ENCODE data around the gene C2CD3. TPM values are rescaled to one million over a fixed set of nuclear protein-coding genes. Genes with fewer than 3 reads are reported as not detected.

The C2CD3 gene
- total and polyA plus RNA-seq, 9 of the 15 experiments (the other 6 are each of a cell fraction or from before 2014, with no cell fraction given), result 4.4 to 20.2 (median 15.4) TPM

DNA sequence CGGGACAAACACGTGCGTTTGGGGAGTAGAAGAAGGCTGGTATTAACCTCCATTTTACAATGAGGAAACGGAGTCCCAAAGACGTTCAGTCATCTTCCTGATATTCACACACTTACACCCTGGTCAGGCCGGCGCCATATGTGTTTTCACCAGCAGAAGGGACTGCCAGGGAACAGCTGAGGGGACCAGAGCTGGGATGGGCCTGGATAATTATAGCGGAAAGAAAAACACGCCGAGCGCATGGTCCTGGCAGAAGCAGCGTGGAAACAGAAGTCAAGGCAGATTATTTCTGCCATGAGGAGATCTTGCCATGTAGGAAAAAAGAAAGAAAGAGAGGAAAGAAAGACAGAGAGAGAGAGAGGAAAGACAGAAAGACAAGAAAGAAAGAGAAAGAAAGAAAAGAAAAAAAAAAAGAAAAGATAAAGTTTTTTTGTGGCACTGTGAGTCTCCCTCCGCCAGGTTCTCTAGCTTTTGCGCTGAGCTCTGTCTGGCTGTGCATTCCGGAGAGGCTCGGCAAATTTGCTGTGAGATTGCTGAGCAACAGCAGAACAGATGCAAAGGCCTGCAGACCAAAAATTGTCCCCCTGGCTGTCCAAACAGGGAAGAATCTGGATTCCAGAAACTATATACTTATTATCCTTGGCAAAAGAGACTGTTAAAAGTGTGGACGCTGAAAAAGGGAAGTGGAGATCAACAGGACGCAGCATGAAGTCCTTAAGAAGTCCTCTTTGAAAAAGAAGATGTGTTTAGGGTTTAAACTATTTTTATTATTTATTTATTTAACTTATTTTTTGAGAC is 186.9 kb downstream of the C2CD3 start (continued):
- TF ChIP-seq, protein P1, sequence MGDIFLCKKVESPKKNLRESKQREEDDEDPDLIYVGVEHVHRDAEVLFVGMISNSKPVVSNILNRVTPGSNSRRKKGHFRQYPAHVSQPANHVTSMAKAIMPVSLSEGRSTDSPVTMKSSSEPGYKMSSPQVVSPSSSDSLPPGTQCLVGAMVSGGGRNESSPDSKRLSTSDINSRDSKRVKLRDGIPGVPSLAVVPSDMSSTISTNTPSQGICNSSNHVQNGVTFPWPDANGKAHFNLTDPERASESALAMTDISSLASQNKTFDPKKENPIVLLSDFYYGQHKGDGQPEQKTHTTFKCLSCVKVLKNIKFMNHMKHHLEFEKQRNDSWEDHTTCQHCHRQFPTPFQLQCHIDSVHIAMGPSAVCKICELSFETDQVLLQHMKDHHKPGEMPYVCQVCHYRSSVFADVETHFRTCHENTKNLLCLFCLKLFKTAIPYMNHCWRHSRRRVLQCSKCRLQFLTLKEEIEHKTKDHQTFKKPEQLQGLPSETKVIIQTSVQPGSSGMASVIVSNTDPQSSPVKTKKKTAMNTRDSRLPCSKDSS (IDR thresholded peaks at IDR 0.05; ENCODE audit: low read depth, partially characterized antibody), result no peak
- TF ChIP-seq, protein P2, sequence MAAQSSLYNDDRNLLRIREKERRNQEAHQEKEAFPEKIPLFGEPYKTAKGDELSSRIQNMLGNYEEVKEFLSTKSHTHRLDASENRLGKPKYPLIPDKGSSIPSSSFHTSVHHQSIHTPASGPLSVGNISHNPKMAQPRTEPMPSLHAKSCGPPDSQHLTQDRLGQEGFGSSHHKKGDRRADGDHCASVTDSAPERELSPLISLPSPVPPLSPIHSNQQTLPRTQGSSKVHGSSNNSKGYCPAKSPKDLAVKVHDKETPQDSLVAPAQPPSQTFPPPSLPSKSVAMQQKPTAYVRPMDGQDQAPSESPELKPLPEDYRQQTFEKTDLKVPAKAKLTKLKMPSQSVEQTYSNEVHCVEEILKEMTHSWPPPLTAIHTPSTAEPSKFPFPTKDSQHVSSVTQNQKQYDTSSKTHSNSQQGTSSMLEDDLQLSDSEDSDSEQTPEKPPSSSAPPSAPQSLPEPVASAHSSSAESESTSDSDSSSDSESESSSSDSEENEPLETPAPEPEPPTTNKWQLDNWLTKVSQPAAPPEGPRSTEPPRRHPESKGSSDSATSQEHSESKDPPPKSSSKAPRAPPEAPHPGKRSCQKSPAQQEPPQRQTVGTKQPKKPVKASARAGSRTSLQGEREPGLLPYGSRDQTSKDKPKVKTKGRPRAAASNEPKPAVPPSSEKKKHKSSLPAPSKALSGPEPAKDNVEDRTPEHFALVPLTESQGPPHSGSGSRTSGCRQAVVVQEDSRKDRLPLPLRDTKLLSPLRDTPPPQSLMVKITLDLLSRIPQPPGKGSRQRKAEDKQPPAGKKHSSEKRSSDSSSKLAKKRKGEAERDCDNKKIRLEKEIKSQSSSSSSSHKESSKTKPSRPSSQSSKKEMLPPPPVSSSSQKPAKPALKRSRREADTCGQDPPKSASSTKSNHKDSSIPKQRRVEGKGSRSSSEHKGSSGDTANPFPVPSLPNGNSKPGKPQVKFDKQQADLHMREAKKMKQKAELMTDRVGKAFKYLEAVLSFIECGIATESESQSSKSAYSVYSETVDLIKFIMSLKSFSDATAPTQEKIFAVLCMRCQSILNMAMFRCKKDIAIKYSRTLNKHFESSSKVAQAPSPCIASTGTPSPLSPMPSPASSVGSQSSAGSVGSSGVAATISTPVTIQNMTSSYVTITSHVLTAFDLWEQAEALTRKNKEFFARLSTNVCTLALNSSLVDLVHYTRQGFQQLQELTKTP (IDR thresholded peaks at IDR 0.05; ENCODE audit: low read depth in 1 of 2, partially characterized antibody in 2 of 2), result no peak
- TF ChIP-seq NR1H2 (CRISPR knock-in tag; IDR thresholded peaks at IDR 0.05) (no peak), KDM2B (CRISPR knock-in tag; IDR thresholded peaks at IDR 0.05) (no peak), MAFG (tag; conservative IDR thresholded peaks at IDR 0.05) (no peak), KLF16 (IDR thresholded peaks at IDR 0.05) (no peak), EHMT2 (IDR thresholded peaks at IDR 0.05) (no peak), FOXA3 (CRISPR knock-in tag; conservative IDR thresholded peaks at IDR 0.05 in 1 of 2, IDR thresholded peaks at IDR 0.05 in 1 of 2) (peak in 1 of 2 experiments; percentile 15; a peak in 1 of 4 replicates), TEAD4 (IDR thresholded peaks at IDR 0.05; ENCODE audit: low read length) (no peak), TEAD4 (CRISPR knock-in tag; IDR thresholded peaks at IDR 0.05; ENCODE audit: borderline replicate concordance) (no peak), NR2C1 (IDR thresholded peaks at IDR 0.05) (no peak), NR2C1 (tag; IDR thresholded peaks at IDR 0.05) (no peak; the same call in 1 of the 2 replicates), ZNF699 (CRISPR knock-in tag; IDR thresholded peaks at IDR 0.05; ENCODE audit: insufficient replicate concordance) (peak; percentile 3), ZNF217 (CRISPR knock-in tag; IDR thresholded peaks at IDR 0.05) (no peak), FOXJ2 (tag; IDR thresholded peaks at IDR 0.05) (no peak), CHD2 (IDR thresholded peaks at IDR 0.05; ENCODE audit: low read depth, low read length) (no peak), NELFE (IDR thresholded peaks at IDR 0.05; ENCODE audit: insufficient read depth, insufficient read length) (no peak)
- TF ChIP-seq, protein P3, sequence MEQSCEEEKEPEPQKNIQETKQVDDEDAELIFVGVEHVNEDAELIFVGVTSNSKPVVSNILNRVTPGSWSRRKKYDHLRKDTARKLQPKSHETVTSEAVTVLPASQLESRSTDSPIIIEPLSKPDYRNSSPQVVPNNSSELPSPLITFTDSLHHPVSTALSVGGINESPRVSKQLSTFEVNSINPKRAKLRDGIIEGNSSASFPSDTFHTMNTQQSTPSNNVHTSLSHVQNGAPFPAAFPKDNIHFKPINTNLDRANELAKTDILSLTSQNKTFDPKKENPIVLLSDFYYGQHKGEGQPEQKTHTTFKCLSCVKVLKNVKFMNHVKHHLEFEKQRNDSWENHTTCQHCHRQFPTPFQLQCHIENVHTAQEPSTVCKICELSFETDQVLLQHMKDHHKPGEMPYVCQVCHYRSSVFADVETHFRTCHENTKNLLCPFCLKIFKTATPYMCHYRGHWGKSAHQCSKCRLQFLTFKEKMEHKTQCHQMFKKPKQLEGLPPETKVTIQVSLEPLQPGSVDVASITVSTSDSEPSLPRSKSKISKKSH (CRISPR knock-in tag; IDR thresholded peaks at IDR 0.05), result no peak
- TF ChIP-seq, protein P4, sequence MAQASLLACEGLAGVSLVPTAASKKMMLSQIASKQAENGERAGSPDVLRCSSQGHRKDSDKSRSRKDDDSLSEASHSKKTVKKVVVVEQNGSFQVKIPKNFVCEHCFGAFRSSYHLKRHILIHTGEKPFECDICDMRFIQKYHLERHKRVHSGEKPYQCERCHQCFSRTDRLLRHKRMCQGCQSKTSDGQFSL (CRISPR knock-in tag; IDR thresholded peaks at IDR 0.05), result no peak
- TF ChIP-seq, protein P4 (tag; IDR thresholded peaks at IDR 0.05), result peak in 1 of 2 experiments; percentile 66; a peak in 1 of 4 replicates
